HG03521 (cell line): ENCODE results near the gene ABCG1.

Experiments used
- ATAC-seq: cut with Tn5 transposase; IDR thresholded peaks from one replicate; pipeline ENCODE4 v1.9.1; 2021; ENCODE audit warnings: mild to moderate bottlenecking, moderate library complexity; ENCODE audit not compliant: unreplicated experiment

Gene ABCG1

GRCh38 chr21:42303443-42303842 is 84.5 kb downstream of the ABCG1 start:
- ATAC-seq = no peak

- no peak for ATAC-seq
These were observed 85.9 kb downstream of the ABCG1 start for GRCh38 chr21:42304556-42305454.

GRCh38 chr21:42305707-42306147 is 86.8 kb downstream of the ABCG1 start:
- no peak for ATAC-seq

GRCh38 chr21:42306366-42307035 is 87.6 kb downstream of the ABCG1 start:
- ATAC-seq = no peak

GRCh38 chr21:42307106-42307505 is 88.2 kb downstream of the ABCG1 start:
- no peak for ATAC-seq

- ATAC-seq = no peak
These were observed 89.4 kb downstream of the ABCG1 start for GRCh38 chr21:42308161-42308913.

- ATAC-seq = no peak
These were observed 90.2 kb downstream of the ABCG1 start for GRCh38 chr21:42308914-42309752.

- ATAC-seq = no peak
These were observed 90.8 kb downstream of the ABCG1 start for GRCh38 chr21:42309753-42310213.

GRCh38 chr21:42310411-42311001 is 91.6 kb downstream of the ABCG1 start:
- ATAC-seq = no peak

GRCh38 chr21:42311160-42311559 is 92.2 kb downstream of the ABCG1 start:
- no peak for ATAC-seq

- no peak for ATAC-seq
These were observed 93.1 kb downstream of the ABCG1 start for GRCh38 chr21:42311816-42312625.

- no peak for ATAC-seq
These were observed 93.7 kb downstream of the ABCG1 start for GRCh38 chr21:42312626-42313104.

- no peak for ATAC-seq
These were observed 94.6 kb downstream of the ABCG1 start for GRCh38 chr21:42313501-42313969.

- no peak for ATAC-seq
These were observed 95.8 kb downstream of the ABCG1 start for GRCh38 chr21:42314616-42315295.

GRCh38 chr21:42315296-42315891 is 96.5 kb downstream of the ABCG1 start, which contains the start of gene TFF3:
TFF3 (minus strand) TSS chr21:42315409; CDS start chr21:42315374, 35 bp downstream.
- ATAC-seq = no peak

- ATAC-seq = no peak
These were observed 98.0 kb downstream of the ABCG1 start for GRCh38 chr21:42316891-42317290.

- no peak for ATAC-seq
These were observed 98.4 kb downstream of the ABCG1 start for GRCh38 chr21:42317341-42317741.
